Ovary (tissue), 9 donors: ENCODE measurements around the gene PRPSAP2. TPM values are rescaled to one million over a fixed set of nuclear protein-coding genes. Genes with fewer than 3 reads are reported as not detected.
"Not testable (repeated sequence)": the region's sequence is repeated elsewhere in the genome, so short reads cannot be mapped to it uniquely, and the experiment has no call there.

Experiments
- DNase-seq, 5 donors: peaks; one replicate each; pipeline ENCODE4 v3.0.0-alpha.2; 2019 to 2020
- H3K27ac ChIP-seq, 2 donors: fragments of 200-600 bp; one replicate each; pipeline versions ENCODE4 v1.5.1 to v1.8.0; 2019 to 2022
- H3K27me3 ChIP-seq: fragments of 200-600 bp; one replicate; pipeline ENCODE4 v1.8.0; 2022
- H3K36me3 ChIP-seq: fragments of 200-600 bp; sonication (generic); one replicate; pipeline ENCODE4 v1.5.1; 2019
- H3K4me1 ChIP-seq: one replicate; pipeline ENCODE4 v1.8.1; 2013; ENCODE audit warnings: mild to moderate bottlenecking, moderate library complexity; ENCODE audit not compliant: insufficient read depth
- H3K4me3 ChIP-seq: fragments of 200-600 bp; sonication (generic); one replicate; pipeline ENCODE4 v1.5.1; 2017
- H3K9me3 ChIP-seq, 2 donors: fragments of 200-600 bp in 1 of 2; sonication (generic) in 1 of 2; one replicate each; pipeline versions ENCODE4 v1.5.1 to v1.8.1; 2013 to 2019; ENCODE audit warnings: mild to moderate bottlenecking in 1 of 2, moderate library complexity in 1 of 2
- EP300 ChIP-seq: sonication (generic); formaldehyde crosslinking; IDR thresholded peaks from one replicate; pipeline ENCODE4 v1.6.1; 2017; ENCODE audit warnings: antibody characterized with exemption
- POLR2A ChIP-seq: fragments of 450-650 bp; IDR thresholded peaks from one replicate; pipeline ENCODE4 v1.6.1; 2017; ENCODE audit warnings: antibody characterized with exemption, mild to moderate bottlenecking, moderate library complexity
- WGBS, 3 donors: extraction: QIAGEN DNeasy Blood & Tissue Kit in 1 of 3; methylation state at CpG; one replicate each; pipeline versions ENCODE4 v1.1.5 to v1.1.7; 2013 to 2017; 5-methylcytosine and 5-hydroxymethylcytosine counted together
- intact Hi-C, 4 donors: fragments of 100-400 bp; cut with DNase I; formaldehyde crosslinking; loops; one replicate each; pipeline versions ENCODE4 v1.11.0 to v1.15.1; 2022 to 2023
- polyA plus RNA-seq, 2 donors: library from polyadenylated mRNA; stranded (reverse); fragments of 200-250 nt in 1 of 2; fragments of 350-450 nt in 1 of 2; fragmentation: Illumina TruSeq in 1 of 2; extraction: RNeasy Lipid Tissue Mini Kit (QIAGEN cat#74804) in 1 of 2; gene quantifications; one replicate each; pipeline ENCODE4 v1.2.3, GENCODE V29; 2013 to 2014
- total RNA-seq, 7 donors: library from RNA; depleted of rRNA in 2 of 7; stranded (reverse); fragments of >200 nt in 2 of 7; fragmentation: NEBNext Ultra II Directional in 3 of 7; extraction: Animal tissue kit (Norgen Biotek cat#: 25700) in 3 of 7; gene quantifications; one replicate each; pipeline versions ENCODE4 v1.1.0 to v1.2.4, GENCODE V29; 2016 to 2023
- TF ChIP-seq, protein P1 (sequence below), 3 donors: fragments of 450-650 bp in 2 of 3; fragments of 200-600 bp in 1 of 3; IDR thresholded peaks; one replicate each; pipeline versions ENCODE4 v1.5.1 to v1.8.0; 2016 to 2022; ENCODE audit warnings: antibody characterized with exemption in 3 of 3, mild to moderate bottlenecking in 1 of 3
- donor health status: DM: no; HTN: no; CAD: no; lungs with moderate emphysema.
- donor health status: DM: no; HTN: no; CAD: no.
- donor health status: Bipolar disorder and iron deficiency.
- donor health status: DM: yes; HTN: yes; CAD: no.
- donor health status: DM: no; HTN: no; CAD: no.
- donor health status: DM: yes; HTN: yes; CAD: no.

The PRPSAP2 gene
- total and polyA plus RNA-seq, 9 donors: 25.2 to 44.7 (median 35.4) TPM

DNA sequence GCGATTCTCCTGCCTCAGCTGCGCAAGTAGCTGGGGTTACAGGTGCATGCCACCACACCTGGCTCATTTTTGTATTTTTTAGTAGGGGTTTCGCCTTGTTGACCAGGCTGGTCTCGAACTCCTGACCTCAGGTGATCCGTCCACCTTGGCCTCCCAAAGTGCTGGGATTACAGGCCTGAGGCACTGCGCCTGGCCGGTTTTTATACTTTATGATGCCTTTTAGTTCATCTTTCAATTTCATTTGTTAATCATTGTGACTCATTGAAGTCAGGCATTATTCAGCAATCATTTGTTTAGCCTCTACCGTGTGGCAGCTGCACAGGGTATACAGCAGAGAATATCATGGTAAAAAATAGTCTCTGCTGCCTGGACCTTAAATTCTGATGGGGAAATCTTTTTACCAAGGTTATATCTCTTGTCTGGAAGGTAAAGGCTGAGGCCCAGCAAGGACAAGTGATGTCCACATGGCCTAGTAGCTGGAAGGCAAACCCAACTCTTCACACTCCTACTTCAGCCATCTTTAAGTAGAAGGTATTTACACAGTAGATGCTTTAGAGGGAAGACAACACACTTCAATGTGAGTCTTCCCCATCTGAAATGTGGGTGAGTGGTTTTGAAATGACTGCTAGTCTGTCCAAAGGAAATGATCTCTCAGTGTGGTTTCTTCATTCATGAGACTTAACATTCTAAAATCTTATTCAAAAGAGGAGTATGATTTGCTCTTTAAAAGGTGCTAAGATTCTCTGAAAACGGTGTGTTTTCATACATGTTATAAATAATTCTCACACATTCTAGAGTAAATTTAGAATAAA, 2.4 kb downstream of the PRPSAP2 start:
- intact Hi-C loops: no loop called here
- Histone ChIP-seq H3K27me3 (no peaks in the 10 kb centered on the region), H3K36me3 (no peaks in the 10 kb centered on the region), H3K27ac (no peak overlapping the region), H3K4me1 (no peaks in the 10 kb centered on the region), H3K4me3 (no peak overlapping the region), H3K9me3 (no peaks in the 10 kb centered on the region)
- 89 to 93% (median 91%) methylated on average over 9 of the region's 9 CpGs for WGBS, 3 donors
- DNase-seq: no peak
- TF ChIP-seq POLR2A (no peak), EP300 (no peak)
- TF ChIP-seq, protein P1, sequence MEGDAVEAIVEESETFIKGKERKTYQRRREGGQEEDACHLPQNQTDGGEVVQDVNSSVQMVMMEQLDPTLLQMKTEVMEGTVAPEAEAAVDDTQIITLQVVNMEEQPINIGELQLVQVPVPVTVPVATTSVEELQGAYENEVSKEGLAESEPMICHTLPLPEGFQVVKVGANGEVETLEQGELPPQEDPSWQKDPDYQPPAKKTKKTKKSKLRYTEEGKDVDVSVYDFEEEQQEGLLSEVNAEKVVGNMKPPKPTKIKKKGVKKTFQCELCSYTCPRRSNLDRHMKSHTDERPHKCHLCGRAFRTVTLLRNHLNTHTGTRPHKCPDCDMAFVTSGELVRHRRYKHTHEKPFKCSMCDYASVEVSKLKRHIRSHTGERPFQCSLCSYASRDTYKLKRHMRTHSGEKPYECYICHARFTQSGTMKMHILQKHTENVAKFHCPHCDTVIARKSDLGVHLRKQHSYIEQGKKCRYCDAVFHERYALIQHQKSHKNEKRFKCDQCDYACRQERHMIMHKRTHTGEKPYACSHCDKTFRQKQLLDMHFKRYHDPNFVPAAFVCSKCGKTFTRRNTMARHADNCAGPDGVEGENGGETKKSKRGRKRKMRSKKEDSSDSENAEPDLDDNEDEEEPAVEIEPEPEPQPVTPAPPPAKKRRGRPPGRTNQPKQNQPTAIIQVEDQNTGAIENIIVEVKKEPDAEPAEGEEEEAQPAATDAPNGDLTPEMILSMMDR (IDR thresholded peaks at IDR 0.05): no peak

DNA sequence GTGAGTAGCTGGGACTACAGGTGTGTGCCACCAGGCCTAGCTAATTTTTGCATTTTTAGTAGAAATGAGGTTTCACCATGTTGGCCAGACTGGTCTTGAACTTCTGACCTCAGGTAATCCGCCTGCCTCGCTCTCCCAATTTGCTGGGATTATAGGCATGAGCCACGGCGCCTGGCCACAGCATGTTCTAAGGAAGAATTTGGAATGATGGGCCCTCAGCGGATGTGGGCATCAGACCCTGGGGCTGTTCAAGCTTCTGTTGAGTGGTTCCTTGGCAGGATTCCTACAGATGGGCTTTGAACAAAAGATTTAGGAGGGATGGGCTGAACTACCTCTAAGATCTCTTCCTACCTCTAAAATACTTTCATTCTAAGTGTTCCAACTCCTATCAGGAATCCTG, 4.1 kb downstream of the PRPSAP2 start:
- TF ChIP-seq POLR2A: no peak
- TF ChIP-seq, protein P1 (IDR thresholded peaks at IDR 0.05): no peak
- no peak for TF ChIP-seq EP300
- no peak for DNase-seq
- no peaks in the 10 kb centered on the region for H3K27me3 ChIP-seq
- no peak overlapping the region for H3K27ac ChIP-seq
- intact Hi-C loops: no loop called here
- 93 to 97% (median 96%) methylated on average over 5 of the region's 5 CpGs for WGBS, 3 donors
- H3K9me3 ChIP-seq: no peaks in the 10 kb centered on the region
- no peak overlapping the region for H3K4me3 ChIP-seq
- no peaks in the 10 kb centered on the region for H3K4me1 ChIP-seq
- H3K36me3 ChIP-seq: no peaks in the 10 kb centered on the region

DNA sequence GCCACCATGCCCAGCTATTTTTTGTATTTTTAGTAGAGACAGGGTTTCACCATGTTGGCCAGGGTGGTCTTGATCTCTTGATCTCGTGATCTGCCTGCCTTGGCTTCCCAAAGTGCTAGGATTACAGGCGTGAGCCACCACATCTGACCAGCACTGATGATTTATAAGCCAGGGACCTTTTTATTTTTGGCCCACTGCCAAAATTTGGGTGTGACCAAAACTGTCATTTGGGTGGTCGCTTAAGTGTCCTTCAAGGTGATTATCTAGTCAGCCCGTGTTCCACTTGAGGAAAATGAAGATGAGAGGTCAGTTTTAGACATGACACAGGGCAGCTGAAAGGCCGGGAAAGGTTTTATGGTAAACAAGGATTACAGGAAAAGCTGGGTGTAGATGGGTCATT, 7.1 kb downstream of the PRPSAP2 start:
- H3K4me1 ChIP-seq, H3K36me3 ChIP-seq, H3K27ac ChIP-seq, intact Hi-C loops, DNase-seq, H3K27me3 ChIP-seq, H3K4me3 ChIP-seq, H3K9me3 ChIP-seq: not testable (repeated sequence)
- 62 to 76% (median 65%) methylated on average over 5 of the region's 5 CpGs for WGBS, 3 donors

DNA sequence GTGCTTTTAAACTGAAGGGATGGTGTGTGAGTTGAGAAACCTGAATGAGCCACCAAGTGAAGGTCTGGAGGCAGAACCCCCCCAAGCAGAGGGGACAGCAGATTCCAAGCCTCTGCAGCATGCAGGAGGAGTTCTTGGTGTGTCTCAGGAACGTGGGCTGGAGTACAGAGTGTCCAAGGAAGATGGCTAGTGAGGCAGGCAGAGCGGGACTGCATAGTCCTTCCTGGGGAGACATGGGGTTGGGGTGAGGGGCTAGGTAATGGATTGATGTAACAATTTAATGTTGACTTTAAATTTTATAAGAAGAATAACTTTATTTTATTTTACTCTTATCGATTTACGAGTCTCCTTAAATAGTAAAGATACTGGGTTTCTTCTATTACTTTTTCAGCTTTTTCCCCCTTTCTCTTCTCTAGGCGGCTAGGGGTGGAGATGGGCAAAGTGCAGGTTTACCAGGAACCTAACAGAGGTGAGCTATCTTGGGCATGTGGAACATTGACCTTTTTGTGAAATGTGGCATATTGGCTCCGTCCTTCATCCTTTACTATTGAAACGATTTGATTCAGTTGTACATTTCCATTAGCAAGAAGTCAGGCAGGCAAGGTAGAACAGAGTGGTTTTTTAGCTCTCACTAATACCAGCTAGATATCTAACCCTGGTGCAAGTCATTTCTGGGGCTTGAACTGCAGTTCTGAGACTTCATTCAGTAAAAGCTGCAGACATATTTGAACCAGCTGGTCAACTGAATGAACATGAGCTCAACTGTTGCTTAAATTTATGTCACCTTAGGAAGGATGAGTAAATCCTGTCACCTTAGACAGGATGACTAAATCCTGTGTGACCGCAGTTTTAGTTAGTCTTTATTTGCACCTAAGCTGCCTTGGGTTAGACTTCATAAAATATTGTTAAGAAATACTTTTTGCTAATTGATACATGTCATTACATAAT, 9.2 kb downstream of the PRPSAP2 start:
- no peaks in the 10 kb centered on the region for H3K9me3 ChIP-seq
- WGBS, 3 donors: 86 to 94% (median 88%) methylated on average over 8 of the region's 8 CpGs
- no peaks in the 10 kb centered on the region for H3K36me3 ChIP-seq
- intact Hi-C loops: no loop called here
- TF ChIP-seq, protein P1 (IDR thresholded peaks at IDR 0.05): no peak
- no peak for TF ChIP-seq POLR2A
- TF ChIP-seq EP300: no peak
- H3K4me1 ChIP-seq: no peaks in the 10 kb centered on the region
- no peak overlapping the region for H3K4me3 ChIP-seq
- H3K27me3 ChIP-seq: no peaks in the 10 kb centered on the region
- DNase-seq: no peak
- H3K27ac ChIP-seq: no peak overlapping the region
